ENCODE data around the gene AIMP2. TPM values are rescaled to one million over a fixed set of nuclear protein-coding genes. Genes with fewer than 3 reads are reported as not detected.
"Not testable (repeated sequence)": the region's sequence is repeated elsewhere in the genome, so short reads cannot be mapped to it uniquely, and the experiment has no call there.

AIMP2 gene
- 10 to 100 TPM; 21.5 to 45.2 TPM for total RNA-seq

- no peaks in the 10 kb centered on the region for H3K9me3 Mint-ChIP-seq
- H3K27ac Mint-ChIP-seq = peak within 1 kb of the TSS; percentile 93
- H3K4me3 Mint-ChIP-seq = peak within 1 kb of the TSS; percentile 86
- peaks cover 11% of the 10 kb centered on the region for H3K4me1 Mint-ChIP-seq
- ATAC-seq (replicated peaks) = peak; percentile 95
- no peaks in the 10 kb centered on the region for H3K27me3 Mint-ChIP-seq
- H3K36me3 Mint-ChIP-seq (ENCODE audit: low read depth) = peaks cover 45% of the 10 kb centered on the region
Measured at GRCh38 chr7:6008668-6009611, at the start of gene AIMP2, which contains the start of gene PMS2. Gene AIMP2 (plus strand): TSS chr7:6009272. CDS start chr7:6009364, 92 bp downstream. Gene PMS2 (minus strand): TSS chr7:6009049. CDS start chr7:6009019, 30 bp downstream.

- not testable (repeated sequence) for H3K9me3 Mint-ChIP-seq; H3K27ac Mint-ChIP-seq; ATAC-seq (replicated peaks); H3K36me3 Mint-ChIP-seq (ENCODE audit: low read depth); H3K27me3 Mint-ChIP-seq; H3K4me3 Mint-ChIP-seq; H3K4me1 Mint-ChIP-seq
Measured at GRCh38 chr7:5963205-5963604, 45.9 kb upstream of the AIMP2 start.

GRCh38 chr7:5963810-5964209, 45.3 kb upstream of the AIMP2 start:
- H3K36me3 Mint-ChIP-seq (ENCODE audit: low read depth); H3K27me3 Mint-ChIP-seq; H3K9me3 Mint-ChIP-seq; H3K4me3 Mint-ChIP-seq; H3K27ac Mint-ChIP-seq; ATAC-seq (replicated peaks); H3K4me1 Mint-ChIP-seq: not testable (repeated sequence)

GRCh38 chr7:5970347-5970911, 38.6 kb upstream of the AIMP2 start, which contains the start of gene RSPH10B:
Gene RSPH10B (minus strand): TSS chr7:5970689. CDS start chr7:5967116, 3,573 bp downstream.
- not testable (repeated sequence) for H3K9me3 Mint-ChIP-seq; H3K4me3 Mint-ChIP-seq; H3K27ac Mint-ChIP-seq; H3K4me1 Mint-ChIP-seq; H3K36me3 Mint-ChIP-seq (ENCODE audit: low read depth); H3K27me3 Mint-ChIP-seq
- ATAC-seq (replicated peaks) = peak; percentile 18

GRCh38 chr7:5973580-5973979, 35.5 kb upstream of the AIMP2 start:
- H3K36me3 Mint-ChIP-seq (ENCODE audit: low read depth) = peaks cover 16% of the 10 kb centered on the region
- not testable (repeated sequence) for H3K9me3 Mint-ChIP-seq; H3K4me3 Mint-ChIP-seq; H3K4me1 Mint-ChIP-seq; H3K27ac Mint-ChIP-seq; ATAC-seq (replicated peaks); H3K27me3 Mint-ChIP-seq

GRCh38 chr7:5979680-5980314, 29.3 kb upstream of the AIMP2 start:
- H3K4me1 Mint-ChIP-seq; H3K27me3 Mint-ChIP-seq; H3K9me3 Mint-ChIP-seq; H3K27ac Mint-ChIP-seq; ATAC-seq (replicated peaks); H3K4me3 Mint-ChIP-seq: not testable (repeated sequence)
- H3K36me3 Mint-ChIP-seq (ENCODE audit: low read depth) = peaks cover 55% of the 10 kb centered on the region

- not testable (repeated sequence) for H3K27ac Mint-ChIP-seq; ATAC-seq (replicated peaks); H3K4me3 Mint-ChIP-seq; H3K9me3 Mint-ChIP-seq; H3K4me1 Mint-ChIP-seq; H3K27me3 Mint-ChIP-seq
- H3K36me3 Mint-ChIP-seq (ENCODE audit: low read depth) = peaks cover 79% of the 10 kb centered on the region
Measured at GRCh38 chr7:5987061-5987460, 22.0 kb upstream of the AIMP2 start.

DNA sequence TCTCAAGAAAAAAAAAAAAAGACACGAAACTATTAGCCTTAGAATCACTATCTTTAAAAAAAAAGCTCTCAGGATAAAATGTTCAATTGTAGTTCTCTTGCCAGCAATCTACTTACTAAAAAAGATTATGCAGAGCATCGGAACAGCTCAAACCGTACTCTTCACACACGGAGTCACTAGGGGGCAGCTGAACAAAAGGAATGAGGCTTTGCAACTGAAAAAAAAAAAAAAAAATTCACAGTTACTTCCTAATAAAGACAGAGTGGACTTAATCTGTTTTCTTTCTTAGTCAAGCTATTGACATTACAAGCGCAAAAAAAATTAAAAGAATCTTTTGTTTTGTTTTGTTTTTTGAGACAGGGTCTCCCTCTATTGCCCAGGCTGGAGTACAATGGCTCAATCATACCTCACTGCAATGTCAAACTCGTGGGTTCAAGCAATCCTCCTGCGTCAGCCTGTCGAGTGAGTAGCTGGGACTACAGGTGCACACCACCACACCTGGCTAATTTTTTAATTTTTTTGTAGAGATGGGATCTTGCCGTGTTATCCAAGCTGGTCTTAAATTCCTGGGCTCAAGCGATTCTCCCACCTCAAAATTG, 11.8 kb upstream of the AIMP2 start:
- Mint-ChIP-seq H3K9me3 (no peaks in the 10 kb centered on the region), H3K4me3 (no peak overlapping the region), H3K27me3 (no peaks in the 10 kb centered on the region), H3K4me1 (no peaks in the 10 kb centered on the region), H3K27ac (no peak overlapping the region), H3K36me3 (ENCODE audit: low read depth) (peaks cover 96% of the 10 kb centered on the region)
- ATAC-seq (replicated peaks) = peak; percentile 44

DNA sequence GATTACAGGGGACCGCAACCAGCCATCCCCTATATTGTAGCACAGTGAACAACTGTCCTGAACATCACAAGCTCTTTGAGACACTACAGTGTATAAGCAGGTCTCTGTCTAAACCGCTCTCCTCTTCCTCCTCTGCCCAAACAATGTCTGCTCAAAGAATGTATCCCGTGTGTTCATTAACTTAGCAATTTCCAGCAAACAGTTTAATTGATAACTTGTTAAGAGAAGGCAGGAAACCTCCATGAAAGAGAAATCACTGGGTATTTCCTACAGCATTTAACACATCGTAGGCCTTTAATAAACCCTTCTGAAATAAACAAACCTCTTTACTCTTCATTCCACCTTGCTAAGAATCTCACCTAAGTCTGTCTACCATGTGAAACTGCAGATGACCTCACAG, 1.7 kb upstream of the AIMP2 start:
- Mint-ChIP-seq H3K4me1 (peaks cover 11% of the 10 kb centered on the region), H3K4me3 (peak overlapping the region; percentile 86)

GRCh38 chr7:6007835-6008590, 1.1 kb upstream of the AIMP2 start:
- H3K4me1 Mint-ChIP-seq = peaks cover 11% of the 10 kb centered on the region
- H3K27ac Mint-ChIP-seq = peak overlapping the region; percentile 21
- ATAC-seq (replicated peaks); H3K9me3 Mint-ChIP-seq; H3K27me3 Mint-ChIP-seq: not testable (repeated sequence)
- peak overlapping the region; percentile 86 for H3K4me3 Mint-ChIP-seq
- H3K36me3 Mint-ChIP-seq (ENCODE audit: low read depth) = peaks cover 53% of the 10 kb centered on the region

More for the DNA sequence above, 1.7 kb upstream of the AIMP2 start:
- no peak for ATAC-seq (replicated peaks)
- Mint-ChIP-seq H3K9me3 (no peaks in the 10 kb centered on the region), H3K36me3 (ENCODE audit: low read depth) (peaks cover 53% of the 10 kb centered on the region), H3K27me3 (no peaks in the 10 kb centered on the region), H3K27ac (peak overlapping the region; percentile 21)

GRCh38 chr7:6010370-6010769, 1.3 kb downstream of the AIMP2 start:
- not testable (repeated sequence) for H3K9me3 Mint-ChIP-seq; H3K27me3 Mint-ChIP-seq; ATAC-seq (replicated peaks)
- Mint-ChIP-seq H3K4me3 (peak overlapping the region; percentile 86), H3K36me3 (ENCODE audit: low read depth) (peaks cover 45% of the 10 kb centered on the region), H3K27ac (peak overlapping the region; percentile 93), H3K4me1 (peaks cover 11% of the 10 kb centered on the region)

DNA sequence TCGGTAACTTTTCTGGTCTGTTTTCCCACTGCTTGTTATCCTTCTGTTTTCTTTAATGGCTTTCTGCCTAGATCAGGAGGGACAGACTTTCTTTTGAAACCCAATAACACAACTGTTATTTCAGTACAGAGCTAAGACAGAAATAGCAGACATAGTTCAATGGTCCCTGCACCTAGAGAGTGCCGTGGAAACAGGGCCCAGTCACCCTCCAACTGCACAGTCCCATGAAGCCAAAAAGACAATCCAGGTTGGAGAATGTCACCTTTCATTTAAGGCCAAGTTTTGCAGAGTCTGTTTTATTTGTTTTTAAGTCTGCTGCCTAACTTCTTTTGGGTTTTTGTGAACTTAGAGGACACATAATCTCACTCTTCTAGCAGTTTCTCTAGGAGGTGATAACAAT, 2.5 kb downstream of the AIMP2 start:
- peaks cover 50% of the 10 kb centered on the region for H3K36me3 Mint-ChIP-seq (ENCODE audit: low read depth)
- no peaks in the 10 kb centered on the region for H3K27me3 Mint-ChIP-seq
- peaks cover 11% of the 10 kb centered on the region for H3K4me1 Mint-ChIP-seq
- no peak for ATAC-seq (replicated peaks)
- peak overlapping the region; percentile 93 for H3K27ac Mint-ChIP-seq
- H3K4me3 Mint-ChIP-seq = peak overlapping the region; percentile 86
- no peaks in the 10 kb centered on the region for H3K9me3 Mint-ChIP-seq

DNA sequence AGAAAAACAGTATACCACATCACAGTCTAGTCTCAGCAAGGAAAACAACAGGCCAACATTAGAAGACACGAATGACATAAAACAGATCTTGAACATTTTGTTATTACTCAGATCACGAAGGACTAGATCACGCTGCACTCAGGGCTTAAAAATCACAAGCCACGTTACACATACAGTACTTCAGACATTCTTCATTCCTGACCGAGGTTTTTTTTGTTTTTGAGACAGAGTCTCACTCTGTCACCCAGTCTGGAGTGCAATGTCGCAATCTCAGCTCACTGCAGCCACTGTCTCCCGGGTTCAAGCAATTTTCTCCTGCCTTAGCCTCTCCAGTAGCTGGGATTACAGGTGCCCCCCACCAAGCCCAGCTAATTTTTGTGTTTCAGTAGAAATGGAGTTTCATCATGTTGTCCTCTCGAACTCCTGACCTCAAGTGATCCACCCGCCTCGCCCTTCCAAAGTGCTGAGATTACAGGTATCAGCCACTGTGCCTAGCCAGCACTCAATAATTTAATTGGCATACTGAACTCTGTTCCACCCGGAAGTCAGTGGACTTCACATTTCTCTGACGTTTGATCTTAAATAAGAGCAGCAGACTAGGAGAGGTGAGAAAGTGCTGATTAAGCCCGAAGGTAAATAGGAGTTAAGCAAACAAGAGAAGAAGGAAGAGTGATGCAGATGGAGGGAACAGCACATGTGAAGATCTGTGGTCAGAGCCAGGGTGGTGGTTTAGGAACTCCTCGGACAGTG, 3.5 kb downstream of the AIMP2 start:
- Mint-ChIP-seq H3K4me3 (no peak overlapping the region), H3K36me3 (ENCODE audit: low read depth) (peaks cover 60% of the 10 kb centered on the region), H3K27me3 (no peaks in the 10 kb centered on the region), H3K27ac (peak overlapping the region; percentile 93), H3K9me3 (no peaks in the 10 kb centered on the region), H3K4me1 (peaks cover 6% of the 10 kb centered on the region)
- ATAC-seq (replicated peaks) = peak; percentile 1
